Mesodermal cell (in vitro differentiated cells): Measurements from ENCODE around the gene SNX25.

ENCODE experiments used
- H3K27ac ChIP-seq: 2 replicates; pipeline ENCODE4 v1.7.0; 2013; ENCODE audit warnings: mild to moderate bottlenecking, low read depth, low read length, moderate library complexity; ENCODE audit not compliant: severe bottlenecking
- H3K36me3 ChIP-seq: 2 replicates; pipeline ENCODE4 v1.7.1; 2013; ENCODE audit warnings: mild to moderate bottlenecking, low read length, moderate library complexity; ENCODE audit not compliant: control insufficient read depth, insufficient read depth
- H3K4me1 ChIP-seq: one replicate; pipeline ENCODE4 v1.7.1; 2013; ENCODE audit warnings: mild to moderate bottlenecking, low read length; ENCODE audit not compliant: insufficient read depth, control insufficient read depth, poor library complexity, severe bottlenecking
- H3K4me3 ChIP-seq: 2 replicates; pipeline ENCODE4 v1.7.0; 2013; ENCODE audit warnings: low read length, control low read depth, mild to moderate bottlenecking; ENCODE audit not compliant: insufficient read depth, poor library complexity, severe bottlenecking; ENCODE audit errors: extremely low read depth
- H3K9me3 ChIP-seq: 2 replicates; pipeline ENCODE4 v1.7.1; 2013; ENCODE audit warnings: mild to moderate bottlenecking, low read length, moderate library complexity; ENCODE audit not compliant: control insufficient read depth
- WGBS, 2 experiments: methylation state at CpG; one replicate each; pipeline ENCODE4 v1.1.5; 2013; ENCODE audit warnings: missing lambda C conversion rate in 2 of 2; ENCODE audit not compliant: insufficient coverage in 2 of 2; 5-methylcytosine and 5-hydroxymethylcytosine counted together

Gene SNX25

DNA sequence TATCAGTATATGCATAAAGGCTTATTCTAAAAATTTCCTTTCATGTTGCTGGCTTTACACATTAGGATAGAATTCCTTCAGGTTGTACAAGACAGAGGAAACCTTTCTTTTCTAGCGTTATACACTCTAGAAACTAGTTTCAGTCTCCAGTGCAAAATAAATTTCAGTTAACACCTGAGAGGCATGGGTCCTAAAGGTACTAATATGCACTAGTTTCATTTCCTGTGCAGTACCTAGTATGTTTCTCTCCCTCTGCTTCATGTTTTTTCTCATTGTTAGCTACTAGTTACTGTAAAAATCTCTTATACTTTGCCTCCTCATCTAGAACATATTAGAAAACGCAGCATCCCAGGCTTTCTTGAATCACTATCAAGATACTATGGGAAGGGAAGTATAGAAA lies 54.0 kb downstream of the SNX25 start:
- H3K9me3 ChIP-seq, result no peaks in the 10 kb centered on the region
- no peak overlapping the region for H3K27ac ChIP-seq
- WGBS, 2 experiments, result 57 to 90% methylated on average over 1 of the region's 2 CpGs
- peaks cover 3% of the 10 kb centered on the region for H3K36me3 ChIP-seq
- peaks cover 11% of the 10 kb centered on the region for H3K4me1 ChIP-seq
- H3K4me3 ChIP-seq, result no peak overlapping the region

- H3K9me3 ChIP-seq, result no peaks in the 10 kb centered on the region
- no peak overlapping the region for H3K27ac ChIP-seq
- WGBS, 2 experiments, result 71 to 89% methylated on average over 1 of the region's 1 CpG
- peaks cover 11% of the 10 kb centered on the region for H3K4me1 ChIP-seq
- peaks cover 3% of the 10 kb centered on the region for H3K36me3 ChIP-seq
- no peak overlapping the region for H3K4me3 ChIP-seq
Observed at GRCh38 chr4:185265942-185266341, 56.5 kb downstream of the SNX25 start.

- peaks cover 11% of the 10 kb centered on the region for H3K4me1 ChIP-seq
- no peak overlapping the region for H3K4me3 ChIP-seq
- H3K27ac ChIP-seq, result no peak overlapping the region
- peaks cover 3% of the 10 kb centered on the region for H3K36me3 ChIP-seq
- H3K9me3 ChIP-seq, result no peaks in the 10 kb centered on the region
- whole genome bisulfite sequencing, 2 experiments, result 100% methylated on average over 1 of the region's 4 CpGs
Observed at GRCh38 chr4:185269286-185269685, 59.9 kb downstream of the SNX25 start.

GRCh38 chr4:185270037-185270436 lies 60.6 kb downstream of the SNX25 start:
- H3K4me3 ChIP-seq, result no peak overlapping the region
- H3K4me1 ChIP-seq, result peaks cover 11% of the 10 kb centered on the region
- WGBS, 2 experiments, result 85 to 90% methylated on average over 2 to 5 of the region's 5 CpGs
- H3K27ac ChIP-seq, result no peak overlapping the region
- peaks cover 3% of the 10 kb centered on the region for H3K36me3 ChIP-seq
- H3K9me3 ChIP-seq, result no peaks in the 10 kb centered on the region

DNA sequence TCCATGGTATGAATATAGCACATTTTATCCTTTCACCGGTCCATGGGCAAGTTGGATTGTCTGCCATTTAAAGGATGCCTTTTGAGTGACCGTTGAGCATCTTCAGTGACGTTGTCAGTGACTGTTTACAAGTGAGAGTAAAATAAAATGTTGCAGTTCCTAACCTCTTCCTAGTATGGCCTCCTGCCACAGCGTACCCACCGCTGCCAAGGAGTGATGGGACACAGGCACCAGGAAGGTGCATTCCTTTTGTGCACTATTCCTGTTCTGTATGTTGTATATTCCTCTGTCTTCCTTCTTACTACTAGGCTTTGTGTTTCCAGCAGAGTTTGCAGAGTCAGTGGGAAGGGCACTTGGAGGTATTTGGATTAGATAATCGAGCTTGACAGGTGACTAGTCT lies 61.5 kb downstream of the SNX25 start:
- peaks cover 3% of the 10 kb centered on the region for H3K36me3 ChIP-seq
- no peak overlapping the region for H3K4me3 ChIP-seq
- peaks cover 6% of the 10 kb centered on the region for H3K4me1 ChIP-seq
- WGBS, 2 experiments, result 70 to 100% methylated on average over 2 of the region's 6 CpGs
- no peak overlapping the region for H3K27ac ChIP-seq
- no peaks in the 10 kb centered on the region for H3K9me3 ChIP-seq

GRCh38 chr4:185272245-185272644 lies 62.8 kb downstream of the SNX25 start:
- no peaks in the 10 kb centered on the region for H3K4me1 ChIP-seq
- WGBS, 2 experiments, result 88 to 92% methylated on average over 4 to 5 of the region's 6 CpGs
- no peaks in the 10 kb centered on the region for H3K9me3 ChIP-seq
- no peak overlapping the region for H3K4me3 ChIP-seq
- H3K27ac ChIP-seq, result no peak overlapping the region
- H3K36me3 ChIP-seq, result peaks cover 2% of the 10 kb centered on the region

DNA sequence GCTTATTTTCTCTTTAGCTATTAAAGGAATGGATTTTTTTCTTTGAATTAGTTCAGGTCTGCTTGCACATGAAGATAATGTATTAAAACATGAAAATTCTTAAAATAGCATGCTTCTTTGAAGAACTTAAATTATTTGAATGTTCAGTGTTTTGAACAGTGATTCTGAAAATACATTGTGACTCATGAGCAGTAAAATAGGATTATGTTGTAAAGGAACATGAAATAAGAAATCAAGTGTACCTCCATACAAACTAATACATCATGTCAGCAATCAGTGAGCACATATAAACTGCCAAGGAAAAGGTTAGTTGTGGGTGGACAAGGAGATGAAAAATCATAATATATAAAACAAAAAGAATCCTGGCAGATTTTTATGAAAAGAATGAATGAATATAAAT lies 66.1 kb downstream of the SNX25 start:
- no peaks in the 10 kb centered on the region for H3K4me1 ChIP-seq

DNA sequence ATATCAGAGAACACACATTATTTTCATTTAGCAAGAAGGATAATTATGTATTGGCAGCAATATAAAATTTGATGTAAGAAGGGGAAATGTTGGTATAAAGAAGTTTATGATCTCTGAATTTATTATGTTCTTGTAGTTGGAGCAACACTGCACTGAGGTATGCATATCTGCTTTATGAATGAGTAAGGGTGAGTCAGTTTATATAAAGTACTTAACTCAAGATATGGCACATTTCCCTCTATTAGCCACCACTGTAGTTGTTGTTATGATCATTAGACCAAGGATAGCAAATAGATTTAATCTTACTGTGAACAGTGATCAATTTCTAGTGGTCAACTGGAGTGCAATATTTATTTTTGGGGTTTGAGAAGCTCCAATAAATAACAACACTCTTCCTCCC lies 66.6 kb downstream of the SNX25 start:
- no peaks in the 10 kb centered on the region for H3K9me3 ChIP-seq
- no peak overlapping the region for H3K27ac ChIP-seq
- no peaks in the 10 kb centered on the region for H3K4me1 ChIP-seq
- H3K36me3 ChIP-seq, result no peaks in the 10 kb centered on the region
- no peak overlapping the region for H3K4me3 ChIP-seq

More for the DNA sequence above, 66.1 kb downstream of the SNX25 start:
- no peaks in the 10 kb centered on the region for H3K36me3 ChIP-seq
- no peak overlapping the region for H3K4me3 ChIP-seq
- H3K27ac ChIP-seq, result no peak overlapping the region
- no peaks in the 10 kb centered on the region for H3K9me3 ChIP-seq

DNA sequence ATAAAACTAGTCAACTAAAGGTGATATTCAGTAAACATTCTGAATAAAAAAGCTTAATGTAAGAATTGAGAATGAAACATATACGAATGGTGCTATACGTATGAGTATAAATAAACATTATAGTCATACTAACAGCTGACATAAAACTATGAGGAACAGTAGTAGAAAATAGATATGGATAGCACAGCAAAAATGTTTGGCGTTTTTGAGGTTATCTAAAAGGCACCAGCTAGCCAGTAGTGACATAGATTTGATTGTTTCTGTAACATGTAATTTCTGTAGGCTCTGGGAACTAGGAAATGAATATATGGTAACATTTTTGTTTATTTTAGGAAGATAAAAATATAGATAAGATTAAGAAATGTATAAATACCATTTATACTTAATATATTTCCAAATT lies 69.3 kb downstream of the SNX25 start:
- H3K4me3 ChIP-seq, result no peak overlapping the region
- no peaks in the 10 kb centered on the region for H3K9me3 ChIP-seq
- no peaks in the 10 kb centered on the region for H3K36me3 ChIP-seq
- H3K27ac ChIP-seq, result no peak overlapping the region
- WGBS, 2 experiments, result 100% methylated on average over 1 of the region's 3 CpGs
- no peaks in the 10 kb centered on the region for H3K4me1 ChIP-seq

GRCh38 chr4:185280608-185281007 lies 71.2 kb downstream of the SNX25 start:
- H3K9me3 ChIP-seq, result no peaks in the 10 kb centered on the region
- H3K4me3 ChIP-seq, result no peak overlapping the region
- 92 to 98% methylated on average over 4 to 5 of the region's 5 CpGs for WGBS, 2 experiments
- no peaks in the 10 kb centered on the region for H3K4me1 ChIP-seq
- H3K36me3 ChIP-seq, result no peaks in the 10 kb centered on the region
- H3K27ac ChIP-seq, result no peak overlapping the region

DNA sequence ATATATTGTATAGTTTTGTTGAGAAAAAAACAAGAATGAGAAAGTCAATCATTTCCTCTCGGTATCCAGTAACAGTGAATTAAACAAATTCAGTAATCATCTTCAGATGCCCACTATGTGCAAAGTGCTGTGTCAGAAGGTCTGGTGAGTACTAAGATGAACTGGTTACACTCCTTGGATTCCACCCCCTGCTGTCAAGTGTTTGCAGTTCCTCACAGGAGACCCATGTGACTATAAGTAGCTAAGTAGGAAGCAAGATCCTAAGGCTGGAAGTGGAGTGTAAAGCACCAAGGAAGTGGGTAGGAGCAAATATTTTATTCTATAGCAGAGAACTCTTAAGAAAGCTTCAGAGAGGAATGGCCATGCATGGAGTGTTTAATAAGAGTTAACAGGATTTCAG lies 73.6 kb downstream of the SNX25 start:
- no peaks in the 10 kb centered on the region for H3K36me3 ChIP-seq
- no peaks in the 10 kb centered on the region for H3K4me1 ChIP-seq
- H3K27ac ChIP-seq, result no peak overlapping the region
- no CpG with 5 or more reads among the region's 1 CpG for WGBS, 2 experiments
- H3K9me3 ChIP-seq, result no peaks in the 10 kb centered on the region
- no peak overlapping the region for H3K4me3 ChIP-seq

GRCh38 chr4:185283723-185284122 lies 74.3 kb downstream of the SNX25 start:
- no peak overlapping the region for H3K27ac ChIP-seq
- no peaks in the 10 kb centered on the region for H3K9me3 ChIP-seq
- H3K4me3 ChIP-seq, result no peak overlapping the region
- no peaks in the 10 kb centered on the region for H3K4me1 ChIP-seq
- H3K36me3 ChIP-seq, result peaks cover 3% of the 10 kb centered on the region
